Neural progenitor cell (in vitro differentiated cells): Measurements from ENCODE around the gene PPP2R2B. TPM values are rescaled to one million over a fixed set of nuclear protein-coding genes. Genes with fewer than 3 reads are reported as not detected.

Experiments
- DNase-seq: peaks from one replicate; pipeline ENCODE4 v3.0.0-alpha.2; 2016; ENCODE audit warnings: low spot score
- H2AFZ ChIP-seq: fragments of 200-600 bp; sonication (generic); replicated peaks from 2 replicates; pipeline ENCODE4 v1.6.1; 2016; ENCODE audit warnings: antibody characterized with exemption
- H3F3A ChIP-seq: fragments of 200-600 bp; sonication (generic); 2 replicates; pipeline ENCODE4 v1.6.1; 2016; ENCODE audit warnings: antibody characterized with exemption, low read depth
- H3K27ac ChIP-seq: fragments of 200-600 bp; sonication (generic); 2 replicates; pipeline ENCODE4 v1.5.1; 2016; ENCODE audit warnings: mild to moderate bottlenecking
- H3K27me3 ChIP-seq: fragments of 200-600 bp; sonication (generic); 2 replicates; pipeline ENCODE4 v1.6.1; 2016; ENCODE audit warnings: mild to moderate bottlenecking, moderate library complexity
- H3K36me3 ChIP-seq: fragments of 200-600 bp; sonication (generic); 2 replicates; pipeline ENCODE4 v1.5.1; 2016
- H3K4me1 ChIP-seq: fragments of 200-600 bp; sonication (generic); 2 replicates; pipeline ENCODE4 v1.6.1; 2016; ENCODE audit warnings: mixed run types
- H3K4me2 ChIP-seq: fragments of 200-600 bp; sonication (generic); 2 replicates; pipeline ENCODE4 v1.6.1; 2016
- H3K4me3 ChIP-seq: fragments of 200-600 bp; sonication (generic); 2 replicates; pipeline ENCODE4 v1.5.1; 2016
- H3K79me2 ChIP-seq: fragments of 200-600 bp; sonication (generic); 2 replicates; pipeline ENCODE4 v1.6.1; 2016; ENCODE audit warnings: low read depth
- H3K9ac ChIP-seq: fragments of 200-600 bp; sonication (generic); 2 replicates; pipeline ENCODE4 v1.6.1; 2016
- H3K9me3 ChIP-seq: fragments of 200-600 bp; sonication (generic); 2 replicates; pipeline ENCODE4 v1.5.1; 2016; ENCODE audit warnings: low read depth
- H4K20me1 ChIP-seq: fragments of 200-600 bp; sonication (generic); 2 replicates; pipeline ENCODE4 v1.6.1; 2016; ENCODE audit warnings: low read depth
- H3K27ac Mint-ChIP-seq: 3 replicates; pipeline ENCODE4 v1.8.0; 2021; ENCODE audit warnings: mixed read lengths
- H3K27me3 Mint-ChIP-seq: 2 replicates; pipeline ENCODE4 v1.8.0; 2022; ENCODE audit warnings: low read depth, mild to moderate bottlenecking, inconsistent platforms, moderate library complexity, mixed read lengths; ENCODE audit not compliant: insufficient read depth
- H3K36me3 Mint-ChIP-seq: 3 replicates; pipeline ENCODE4 v1.8.0; 2021; ENCODE audit warnings: mixed read lengths
- H3K4me1 Mint-ChIP-seq: 3 replicates; pipeline ENCODE4 v1.8.0; 2021; ENCODE audit warnings: mixed read lengths
- H3K4me3 Mint-ChIP-seq: 3 replicates; pipeline ENCODE4 v1.8.0; 2021; ENCODE audit warnings: mild to moderate bottlenecking, moderate library complexity, mixed read lengths
- H3K9me3 Mint-ChIP-seq: 3 replicates; pipeline ENCODE4 v1.8.0; 2020; ENCODE audit warnings: mixed read lengths
- CTCF ChIP-seq: fragments of 200-600 bp; sonication (generic); IDR thresholded peaks from 2 replicates; pipeline ENCODE4 v1.5.1; 2017; ENCODE audit warnings: antibody characterized with exemption, mild to moderate bottlenecking
- EZH2 ChIP-seq: fragments of 200-600 bp; sonication (generic); IDR thresholded peaks from 2 replicates; pipeline ENCODE4 v1.6.1; 2017; ENCODE audit warnings: antibody characterized with exemption, mild to moderate bottlenecking, moderate library complexity
- EZH2phosphoT487 ChIP-seq: fragments of 200-600 bp; sonication (generic); IDR thresholded peaks from 2 replicates; pipeline ENCODE4 v1.6.1; 2017; ENCODE audit warnings: antibody characterized with exemption
- total RNA-seq: library from RNA; depleted of rRNA; stranded (reverse); fragments of >200 nt; gene quantifications from 2 replicates; pipeline ENCODE4 v1.2.3, GENCODE V29; 2015; ENCODE audit warnings: low replicate concordance

PPP2R2B gene
- total RNA-seq, 1 donor from 2014 or later: 26.6 TPM

GRCh38 chr5:146849694-146850303, 28.8 kb downstream of the PPP2R2B start:
- Histone ChIP-seq H3K4me3 (no peak overlapping the region), H3K9ac (no peak overlapping the region), H3K4me2 (no peak overlapping the region), H3K9me3 (no peaks in the 10 kb centered on the region), H3K27me3 (no peaks in the 10 kb centered on the region), H3K79me2 (no peaks in the 10 kb centered on the region), H4K20me1 (no peaks in the 10 kb centered on the region), H3K36me3 (no peaks in the 10 kb centered on the region), H3K27ac (no peak overlapping the region), H3K4me1 (peaks cover 27% of the 10 kb centered on the region), H2AFZ (no peak overlapping the region), H3F3A (peaks cover 21% of the 10 kb centered on the region)
- Mint-ChIP-seq H3K27ac (no peak overlapping the region), H3K4me1 (peaks cover 5% of the 10 kb centered on the region), H3K27me3 (peaks cover 6% of the 10 kb centered on the region), H3K4me3 (no peak overlapping the region), H3K36me3 (no peaks in the 10 kb centered on the region), H3K9me3 (no peaks in the 10 kb centered on the region)
- TF ChIP-seq EZH2 (no peak), EZH2phosphoT487 (no peak), CTCF (no peak)
- DNase-seq: no peak

- no peak overlapping the region for H3K4me3 Mint-ChIP-seq
- peaks cover 16% of the 10 kb centered on the region for H3F3A ChIP-seq
- TF ChIP-seq EZH2phosphoT487: no peak
- no peak for TF ChIP-seq CTCF
- no peak for TF ChIP-seq EZH2
- H3K27ac Mint-ChIP-seq: no peak overlapping the region
- peaks cover 2% of the 10 kb centered on the region for H3K27me3 Mint-ChIP-seq
- no peak overlapping the region for H3K9ac ChIP-seq
- no peak overlapping the region for H3K27ac ChIP-seq
- no peaks in the 10 kb centered on the region for H3K36me3 ChIP-seq
- no peaks in the 10 kb centered on the region for H3K27me3 ChIP-seq
- H3K36me3 Mint-ChIP-seq: no peaks in the 10 kb centered on the region
- no peaks in the 10 kb centered on the region for H3K9me3 ChIP-seq
- H3K4me3 ChIP-seq: no peak overlapping the region
- H3K4me2 ChIP-seq: no peak overlapping the region
- no peaks in the 10 kb centered on the region for H3K79me2 ChIP-seq
- no peak overlapping the region for H2AFZ ChIP-seq
- peaks cover 25% of the 10 kb centered on the region for H3K4me1 ChIP-seq
- H3K9me3 Mint-ChIP-seq: no peaks in the 10 kb centered on the region
- peaks cover 5% of the 10 kb centered on the region for H3K4me1 Mint-ChIP-seq
- no peak for DNase-seq
- H4K20me1 ChIP-seq: no peaks in the 10 kb centered on the region
These were observed 30.4 kb downstream of the PPP2R2B start for GRCh38 chr5:146848133-146848532.

GRCh38 chr5:146840016-146840415, 38.5 kb downstream of the PPP2R2B start:
- Mint-ChIP-seq H3K4me3 (no peak overlapping the region), H3K27me3 (peaks cover 2% of the 10 kb centered on the region), H3K9me3 (peaks cover 3% of the 10 kb centered on the region), H3K4me1 (no peaks in the 10 kb centered on the region), H3K36me3 (no peaks in the 10 kb centered on the region), H3K27ac (no peak overlapping the region)
- Histone ChIP-seq H3K4me1 (no peaks in the 10 kb centered on the region), H3K36me3 (no peaks in the 10 kb centered on the region), H3F3A (no peaks in the 10 kb centered on the region), H3K27ac (no peak overlapping the region), H4K20me1 (no peaks in the 10 kb centered on the region), H3K4me3 (no peak overlapping the region), H3K79me2 (no peaks in the 10 kb centered on the region), H3K27me3 (no peaks in the 10 kb centered on the region), H3K9me3 (no peaks in the 10 kb centered on the region), H2AFZ (no peak overlapping the region), H3K4me2 (no peak overlapping the region), H3K9ac (no peak overlapping the region)
- TF ChIP-seq EZH2 (no peak), CTCF (no peak)
- no peak for DNase-seq
